ENCODE data around the gene TMEM59L. TPM values are rescaled to one million over a fixed set of nuclear protein-coding genes. Genes with fewer than 3 reads are reported as not detected.

The TMEM59L gene
- total and polyA plus RNA-seq, 2 of the 13 experiments (the other 11 are each of a cell fraction or from before 2014, with no cell fraction given) = 0.97 to 5.5 TPM

DNA sequence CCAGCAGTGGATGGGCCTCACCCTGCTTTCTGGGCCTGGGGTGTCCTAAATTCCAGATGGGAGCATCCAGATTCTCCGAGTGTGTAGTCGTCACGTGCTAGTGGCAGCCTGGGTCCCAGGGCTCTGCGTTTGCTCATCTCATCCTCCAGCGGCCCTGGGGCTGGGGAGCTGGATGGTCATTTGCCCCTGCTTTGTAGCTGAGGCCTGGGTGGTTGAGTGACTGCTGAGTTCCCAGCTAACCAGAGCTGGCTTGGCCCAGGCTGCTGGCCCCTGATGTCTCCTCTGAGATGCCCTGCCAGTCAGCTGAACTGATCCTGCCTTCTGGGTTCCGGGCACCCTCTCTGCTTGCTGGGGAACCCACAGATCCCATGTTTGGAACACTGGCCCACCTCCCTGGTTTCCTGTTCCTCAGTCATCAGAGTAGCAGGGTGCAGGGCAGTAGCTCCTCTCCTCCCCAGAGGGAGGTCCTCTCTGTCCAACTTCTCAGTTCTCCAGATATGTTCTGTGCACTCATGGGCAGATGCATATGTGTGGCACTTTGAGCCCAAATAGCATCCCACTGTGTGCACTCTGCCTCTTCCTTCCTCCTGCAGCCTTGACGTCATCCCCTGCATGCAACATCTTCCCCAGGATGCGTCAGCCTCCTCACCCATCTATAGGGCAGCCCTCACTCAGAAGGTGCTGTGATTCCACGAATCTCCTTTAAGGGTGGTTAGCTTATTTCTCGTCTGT lies 48.4 kb downstream of the TMEM59L start:
- Histone ChIP-seq H3K4me2 (ENCODE audit: low read depth, low read length) (no peak overlapping the region), H3K4me1 (ENCODE audit: insufficient read depth, low read length) (peaks cover 10% of the 10 kb centered on the region), H3K27ac (ENCODE audit: extremely low read length, insufficient read depth, low read length) (no peak overlapping the region), H3K36me3 (replicated peaks in 1 of 2; ENCODE audit: control insufficient read depth in 1 of 2, insufficient read depth in 2 of 2, low read length in 2 of 2) (peaks cover 2 to 4% of the 10 kb centered on the region in 2 experiments; a peak in 2 of 5 replicates), H3K27me3 (ENCODE audit: control insufficient read depth in 1 of 2, insufficient read depth in 2 of 2, low read length in 2 of 2) (no peaks in the 10 kb centered on the region), H4K20me1 (ENCODE audit: insufficient read depth, low read length) (0 out of 2 replicates have a peak, but pooled peaks cover 2% of the 10 kb centered on the region), H3K79me2 (ENCODE audit: insufficient read depth, low read length) (no peaks in the 10 kb centered on the region), H2AFZ (ENCODE audit: low read length) (no peak overlapping the region), H3K9ac (ENCODE audit: insufficient read depth, low read depth, low read length) (no peak overlapping the region), H3K4me3 (replicated peaks in 1 of 3; ENCODE audit: insufficient read depth in 1 of 3, low read depth in 2 of 3, low read length in 3 of 3) (no peak overlapping the region), H3K9me3 (ENCODE audit: low read length) (no peaks in the 10 kb centered on the region)
- WGBS (ENCODE audit: low lambda C conversion rate) = 94% methylated on average over 5 of the region's 10 CpGs
- ATAC-seq (no peak), FAIRE-seq (no peak), DNase-seq (ENCODE audit: low spot score) (no peak)
- TF ChIP-seq, protein P1, sequence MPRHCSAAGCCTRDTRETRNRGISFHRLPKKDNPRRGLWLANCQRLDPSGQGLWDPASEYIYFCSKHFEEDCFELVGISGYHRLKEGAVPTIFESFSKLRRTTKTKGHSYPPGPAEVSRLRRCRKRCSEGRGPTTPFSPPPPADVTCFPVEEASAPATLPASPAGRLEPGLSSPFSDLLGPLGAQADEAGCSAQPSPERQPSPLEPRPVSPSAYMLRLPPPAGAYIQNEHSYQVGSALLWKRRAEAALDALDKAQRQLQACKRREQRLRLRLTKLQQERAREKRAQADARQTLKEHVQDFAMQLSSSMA (CRISPR knock-in tag; IDR thresholded peaks at IDR 0.05) = no peak
- no peak for TF ChIP-seq PTBP1 (IDR thresholded peaks at IDR 0.05; ENCODE audit: low read depth, low read length, poor library complexity, severe bottlenecking)
- TF ChIP-seq, protein P2, sequence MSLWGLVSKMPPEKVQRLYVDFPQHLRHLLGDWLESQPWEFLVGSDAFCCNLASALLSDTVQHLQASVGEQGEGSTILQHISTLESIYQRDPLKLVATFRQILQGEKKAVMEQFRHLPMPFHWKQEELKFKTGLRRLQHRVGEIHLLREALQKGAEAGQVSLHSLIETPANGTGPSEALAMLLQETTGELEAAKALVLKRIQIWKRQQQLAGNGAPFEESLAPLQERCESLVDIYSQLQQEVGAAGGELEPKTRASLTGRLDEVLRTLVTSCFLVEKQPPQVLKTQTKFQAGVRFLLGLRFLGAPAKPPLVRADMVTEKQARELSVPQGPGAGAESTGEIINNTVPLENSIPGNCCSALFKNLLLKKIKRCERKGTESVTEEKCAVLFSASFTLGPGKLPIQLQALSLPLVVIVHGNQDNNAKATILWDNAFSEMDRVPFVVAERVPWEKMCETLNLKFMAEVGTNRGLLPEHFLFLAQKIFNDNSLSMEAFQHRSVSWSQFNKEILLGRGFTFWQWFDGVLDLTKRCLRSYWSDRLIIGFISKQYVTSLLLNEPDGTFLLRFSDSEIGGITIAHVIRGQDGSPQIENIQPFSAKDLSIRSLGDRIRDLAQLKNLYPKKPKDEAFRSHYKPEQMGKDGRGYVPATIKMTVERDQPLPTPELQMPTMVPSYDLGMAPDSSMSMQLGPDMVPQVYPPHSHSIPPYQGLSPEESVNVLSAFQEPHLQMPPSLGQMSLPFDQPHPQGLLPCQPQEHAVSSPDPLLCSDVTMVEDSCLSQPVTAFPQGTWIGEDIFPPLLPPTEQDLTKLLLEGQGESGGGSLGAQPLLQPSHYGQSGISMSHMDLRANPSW (CRISPR knock-in tag; IDR thresholded peaks at IDR 0.05; ENCODE audit: borderline replicate concordance) = no peak
- TF ChIP-seq SP1 (IDR thresholded peaks at IDR 0.05) = no peak
- no peak for TF ChIP-seq SP1 (CRISPR knock-in tag; IDR thresholded peaks at IDR 0.05)
- TF ChIP-seq PHB2 (IDR thresholded peaks at IDR 0.05; ENCODE audit: partially characterized antibody) = no peak
- no peak for TF ChIP-seq ZNF234 (CRISPR knock-in tag; conservative IDR thresholded peaks at IDR 0.05)
- in situ Hi-C loops (cut with HindIII; ENCODE audit: extremely low pct_ligation_motif_present, low pct_unique_long_range_greater_than_20kb) = no loop called here
- intact Hi-C loops (cut with micrococcal nuclease; ENCODE audit: unreplicated experiment) = no loop called here
- CTCF ChIA-PET (ENCODE audit: low intra/inter-chr PET ratio, low total read pairs) = no interaction called here
- POLR2A ChIA-PET = no interaction called here
- BruUV-seq (replicated peaks) = no TSS peak
